Pancreas (tissue), 10 donors: ENCODE measurements around the gene AMDHD2. TPM values are rescaled to one million over a fixed set of nuclear protein-coding genes. Genes with fewer than 3 reads are reported as not detected.
"Not testable (repeated sequence)": the region's sequence is repeated elsewhere in the genome, so short reads cannot be mapped to it uniquely, and the experiment has no call there.

Source experiments
- ATAC-seq, 4 donors: fragments of 200-7000 bp; cut with Tn5 transposase; one replicate each; pipeline versions ENCODE4 v1.8.0 to v1.9.1; 2020; ENCODE audit warnings: mild to moderate bottlenecking in 4 of 4, moderate library complexity in 4 of 4
- DNase-seq, 6 donors: peaks; one replicate each; pipeline ENCODE4 v3.0.0-alpha.2; 2020
- FAIRE-seq: peaks from 2 replicates; lab custom pipeline; 2012; peaks lifted over from hg19 to GRCh38; lab: Jason Lieb, UNC
- H3K27ac ChIP-seq, 4 donors: fragments of 200-600 bp; sonication (generic); 1 replicate in 3 of 4; 2 replicates in 1 of 4; pipeline versions ENCODE4 v1.5.0 to v1.8.0; 2020
- H3K27me3 ChIP-seq, 4 donors: fragments of 200-600 bp; one replicate each; pipeline ENCODE4 v1.8.0; 2021
- H3K36me3 ChIP-seq, 3 donors: fragments of 200-600 bp; sonication (generic) in 1 of 3; one replicate each; pipeline versions ENCODE4 v1.5.0 to v1.8.0; 2020 to 2021
- H3K4me1 ChIP-seq, 3 donors: fragments of 200-600 bp; one replicate each; pipeline ENCODE4 v1.8.0; 2021
- H3K4me3 ChIP-seq, 4 donors: fragments of 200-600 bp; sonication (generic) in 2 of 4; one replicate each; pipeline versions ENCODE4 v1.5.0 to v1.8.0; 2020 to 2021
- H3K9me3 ChIP-seq, 4 donors: fragments of 200-600 bp; one replicate each; pipeline ENCODE4 v1.8.0; 2021
- CTCF ChIP-seq, 4 donors: fragments of 200-600 bp; sonication (generic) in 3 of 4; IDR thresholded peaks; one replicate each; pipeline versions ENCODE4 v1.5.0 to v1.8.0; 2021; ENCODE audit warnings: antibody characterized with exemption in 4 of 4
- WGBS, 2 donors: extraction: QIAGEN DNeasy Blood & Tissue Kit; methylation state at CpG; one replicate each; pipeline ENCODE4 v1.1.7; 2013; 5-methylcytosine and 5-hydroxymethylcytosine counted together
- intact Hi-C, 3 donors: fragments of 100-400 bp; cut with DNase I; formaldehyde crosslinking; loops; one replicate each; pipeline versions ENCODE4 v1.11.1 to v1.14.2; 2022
- polyA plus RNA-seq, 2 donors: library from polyadenylated mRNA; stranded (reverse); fragments of 200-250 nt; gene quantifications; one replicate each; pipeline ENCODE4 v1.2.3, GENCODE V29; 2013
- total RNA-seq, 6 donors: library from RNA; stranded (reverse); fragmentation: NEBNext Ultra II Directional in 4 of 6; extraction: Animal tissue kit (Norgen Biotek cat#: 25700) in 4 of 6; gene quantifications; one replicate each; pipeline versions ENCODE4 v1.2.1 to v1.2.4, GENCODE V29; 2021 to 2023
- donor health status: healthy with polysubstance abuse.
- donor health status: DM: no; HTN: no; CAD: no; lungs with moderate emphysema.
- donor health status: DM: no; HTN: no; CAD: no.
- donor health status: control.
- donor health status: control.
- donor health status: Bipolar disorder and iron deficiency.
- donor health status: DM: yes; HTN: yes; CAD: no.
- donor health status: DM: no; HTN: no; CAD: no.
- donor health status: DM: no; HTN: no; CAD: no.
- donor health status: DM: yes; HTN: yes; CAD: no.

AMDHD2 gene
- total and polyA plus RNA-seq, 8 donors: 8.0 to 36.3 (median 12.7) TPM

- H3K4me1 ChIP-seq, H3K27ac ChIP-seq, H3K9me3 ChIP-seq, H3K4me3 ChIP-seq, H3K36me3 ChIP-seq, H3K27me3 ChIP-seq, intact Hi-C loops, FAIRE-seq: not testable (repeated sequence)
- DNase-seq: peak in 3 of 6 donors; percentile 5 to 20 (median 14)
- WGBS, 2 donors: 52 to 59% methylated on average over 11 of the region's 17 CpGs
- peak; percentile 27 to 41 (median 34) for ATAC-seq
These were observed 31.3 kb downstream of the AMDHD2 start for GRCh38 chr16:2551420-2551889.

GRCh38 chr16:2554709-2555425 lies 34.7 kb downstream of the AMDHD2 start:
- H3K36me3 ChIP-seq, DNase-seq, H3K4me3 ChIP-seq, intact Hi-C loops, FAIRE-seq, H3K4me1 ChIP-seq, H3K9me3 ChIP-seq, H3K27me3 ChIP-seq, H3K27ac ChIP-seq: not testable (repeated sequence)
- peak in 1 of 4 donors; percentile 32 for ATAC-seq
- no CpG with 5 or more reads among the region's 13 CpGs for WGBS, 2 donors

- H3K36me3 ChIP-seq, H3K4me3 ChIP-seq, intact Hi-C loops, H3K27me3 ChIP-seq, FAIRE-seq, ATAC-seq, DNase-seq, H3K27ac ChIP-seq, H3K4me1 ChIP-seq, H3K9me3 ChIP-seq: not testable (repeated sequence)
- 83% methylated on average over 6 of the region's 15 CpGs; no CpG with 5 or more reads in 1 of the 2 donors for WGBS, 2 donors
These were observed 37.0 kb downstream of the AMDHD2 start for GRCh38 chr16:2557150-2557549.

- peak in 3 of 4 donors; percentile 9 to 72 (median 57) for ATAC-seq
- intact Hi-C loops, H3K9me3 ChIP-seq, H3K27ac ChIP-seq, H3K4me1 ChIP-seq, DNase-seq, H3K27me3 ChIP-seq, H3K4me3 ChIP-seq, H3K36me3 ChIP-seq, FAIRE-seq: not testable (repeated sequence)
- 77 to 82% methylated on average over 8 to 9 of the region's 17 CpGs for WGBS, 2 donors
These were observed 40.1 kb downstream of the AMDHD2 start for GRCh38 chr16:2560131-2560797.

- H3K36me3 ChIP-seq, H3K9me3 ChIP-seq, H3K27me3 ChIP-seq, H3K4me3 ChIP-seq, H3K27ac ChIP-seq, H3K4me1 ChIP-seq, intact Hi-C loops, FAIRE-seq: not testable (repeated sequence)
- ATAC-seq (peak; percentile 80 to 97 (median 92)), DNase-seq (peak; percentile 49 to 87 (median 64))
- 8 to 11% methylated on average over 2 of the region's 4 CpGs for WGBS, 2 donors
- peak in 3 of 4 donors; percentile 23 to 32 (median 31) for TF ChIP-seq CTCF (IDR thresholded peaks at IDR 0.05)
These were observed 40.6 kb downstream of the AMDHD2 start for GRCh38 chr16:2560798-2561133.

- H3K9me3 ChIP-seq, H3K36me3 ChIP-seq, DNase-seq, H3K4me1 ChIP-seq, FAIRE-seq, H3K4me3 ChIP-seq, intact Hi-C loops, H3K27me3 ChIP-seq, H3K27ac ChIP-seq: not testable (repeated sequence)
- peak; percentile 34 to 75 (median 64) for ATAC-seq
- WGBS, 2 donors: no CpG with 5 or more reads among the region's 6 CpGs
These were observed 47.3 kb downstream of the AMDHD2 start for GRCh38 chr16:2567506-2567905.

GRCh38 chr16:2568573-2568972 lies 48.4 kb downstream of the AMDHD2 start:
- H3K9me3 ChIP-seq, H3K27ac ChIP-seq, intact Hi-C loops, H3K36me3 ChIP-seq, H3K27me3 ChIP-seq, H3K4me3 ChIP-seq, H3K4me1 ChIP-seq, DNase-seq, FAIRE-seq: not testable (repeated sequence)
- no CpG with 5 or more reads among the region's 11 CpGs for WGBS, 2 donors
- peak; percentile 52 to 74 (median 69) for ATAC-seq

GRCh38 chr16:2572704-2573103 lies 52.5 kb downstream of the AMDHD2 start:
- H3K36me3 ChIP-seq, H3K27me3 ChIP-seq, intact Hi-C loops, FAIRE-seq, H3K4me1 ChIP-seq, H3K27ac ChIP-seq, H3K4me3 ChIP-seq, H3K9me3 ChIP-seq, ATAC-seq, DNase-seq: not testable (repeated sequence)
- no CpG with 5 or more reads among the region's 6 CpGs for WGBS, 2 donors

GRCh38 chr16:2575839-2576238 lies 55.7 kb downstream of the AMDHD2 start:
- H3K36me3 ChIP-seq, H3K4me1 ChIP-seq, FAIRE-seq, H3K27me3 ChIP-seq, H3K9me3 ChIP-seq, intact Hi-C loops, H3K27ac ChIP-seq, H3K4me3 ChIP-seq, ATAC-seq: not testable (repeated sequence)
- 95 to 98% methylated on average over 7 to 16 of the region's 21 CpGs for WGBS, 2 donors
- peak in 1 of 6 donors; percentile 21 for DNase-seq

- ATAC-seq, intact Hi-C loops, H3K27ac ChIP-seq, H3K36me3 ChIP-seq, FAIRE-seq, H3K4me1 ChIP-seq, H3K9me3 ChIP-seq, H3K4me3 ChIP-seq, H3K27me3 ChIP-seq: not testable (repeated sequence)
- 92 to 93% methylated on average over 12 to 19 of the region's 26 CpGs for WGBS, 2 donors
- DNase-seq: peak in 1 of 6 donors; percentile 10
These were observed 56.9 kb downstream of the AMDHD2 start for GRCh38 chr16:2577044-2577443.

GRCh38 chr16:2578905-2579304 lies 58.7 kb downstream of the AMDHD2 start:
- FAIRE-seq, H3K36me3 ChIP-seq, DNase-seq, H3K4me1 ChIP-seq, H3K27ac ChIP-seq, H3K27me3 ChIP-seq, H3K9me3 ChIP-seq, H3K4me3 ChIP-seq, intact Hi-C loops: not testable (repeated sequence)
- 79 to 90% methylated on average over 3 of the region's 12 CpGs for WGBS, 2 donors
- peak in 1 of 4 donors; percentile 14 for ATAC-seq
